ENCODE results near the gene BET1L.

The BET1L gene

DNA sequence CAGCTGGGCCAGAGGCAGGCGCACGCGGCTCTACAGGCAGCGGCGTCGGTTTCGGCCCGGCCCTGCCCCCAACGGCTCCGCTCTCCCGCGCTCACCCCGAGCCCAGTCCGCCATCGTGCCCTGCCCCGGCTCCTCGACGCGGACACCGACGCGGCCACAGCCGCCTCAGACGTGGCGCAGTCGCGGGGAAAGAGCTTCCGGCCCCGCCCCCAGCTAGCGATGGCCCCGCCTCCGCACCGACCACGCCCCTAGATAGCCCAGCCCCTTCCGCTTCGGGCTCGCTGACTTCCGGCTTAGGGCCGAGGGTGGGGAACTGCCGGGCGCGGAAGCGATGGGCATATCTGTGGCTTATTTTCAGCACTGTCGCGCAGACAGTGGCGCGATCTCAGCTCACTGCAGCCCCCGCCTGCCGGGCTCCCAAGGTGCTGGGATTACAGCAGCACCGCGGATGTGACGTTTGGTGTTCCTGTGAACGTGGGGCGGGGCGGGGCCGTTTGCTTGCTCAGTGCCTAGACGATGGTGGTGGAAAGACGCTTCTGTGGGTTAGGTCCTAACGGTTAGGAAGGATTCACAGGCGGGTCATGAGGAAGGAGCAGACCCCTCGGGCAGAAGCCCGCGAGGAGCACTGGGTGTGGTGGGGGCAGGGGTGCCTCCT, at the start of gene BET1L, which contains the start of gene RIC8A:
TSS of gene BET1L (minus strand) at position 192 of the 655 bp plus-strand sequence. CDS start at position 114, 78 bp downstream.
TSS of gene RIC8A (plus strand) at position 501 of the 655 bp plus-strand sequence. CDS start 1,147 bp downstream, outside the sequence.
- peak; percentile 98 for DNase-seq
- TF ChIP-seq CTCF (IDR thresholded peaks at IDR 0.05; ENCODE audit: low read depth, low read length, missing control alignments) = no peak
- peak within 1 kb of the TSS; percentile 97 for H3K27ac ChIP-seq
- in situ Hi-C loops (cut with HindIII; ENCODE audit: low pct_ligation_motif_present, low sequenced_read_pairs) = no loop called here
- peaks cover 50% of the 10 kb centered on the region for H3K36me3 ChIP-seq (replicated peaks)
- no peaks in the 10 kb centered on the region for H3K27me3 ChIP-seq (replicated peaks)
- H3K4me3 ChIP-seq (ENCODE audit: low read depth, low read length) = peak within 1 kb of the TSS; percentile 92

GRCh38 chr11:255816-256215, 48.6 kb upstream of the BET1L start:
- no peak for DNase-seq
- peaks cover 30% of the 10 kb centered on the region for H3K36me3 ChIP-seq (replicated peaks)
- H3K27ac ChIP-seq = no peak overlapping the region
- no peak overlapping the region for H3K4me3 ChIP-seq (ENCODE audit: low read depth, low read length)
- no peak for TF ChIP-seq CTCF (IDR thresholded peaks at IDR 0.05; ENCODE audit: low read depth, low read length, missing control alignments)
- in situ Hi-C loops (cut with HindIII; ENCODE audit: low pct_ligation_motif_present, low sequenced_read_pairs) = no loop called here
- no peaks in the 10 kb centered on the region for H3K27me3 ChIP-seq (replicated peaks)

- Histone ChIP-seq H3K36me3 (replicated peaks) (peaks cover 36% of the 10 kb centered on the region), H3K27me3 (replicated peaks) (no peaks in the 10 kb centered on the region), H3K4me3 (ENCODE audit: low read depth, low read length) (no peak overlapping the region), H3K27ac (no peak overlapping the region)
- in situ Hi-C loops (cut with HindIII; ENCODE audit: low pct_ligation_motif_present, low sequenced_read_pairs) = no loop called here
- no peak for TF ChIP-seq CTCF (IDR thresholded peaks at IDR 0.05; ENCODE audit: low read depth, low read length, missing control alignments)
- no peak for DNase-seq
Measured at GRCh38 chr11:255176-255575, 48.0 kb upstream of the BET1L start.

DNA sequence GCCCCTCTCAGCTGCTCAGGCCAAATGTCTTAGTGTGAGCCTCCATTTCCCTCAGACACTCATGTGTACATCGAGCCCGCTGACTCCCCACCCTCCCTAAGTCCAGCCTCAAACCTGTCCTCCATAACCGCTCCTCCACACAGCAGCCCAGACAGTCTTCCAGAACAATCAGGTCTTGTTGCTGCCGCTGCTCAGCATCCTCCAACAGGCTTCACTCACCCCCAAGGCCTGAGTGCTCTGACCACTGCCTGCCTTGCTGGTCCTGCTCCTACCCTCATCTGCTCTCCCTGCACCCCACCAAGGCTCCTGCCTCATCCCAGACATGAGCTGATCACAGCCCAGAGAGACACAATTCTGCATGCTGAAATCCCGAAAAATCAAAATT, 46.7 kb upstream of the BET1L start:
- H3K36me3 ChIP-seq (replicated peaks) = peaks cover 47% of the 10 kb centered on the region
- no peak overlapping the region for H3K27ac ChIP-seq
- DNase-seq = no peak
- no peak for TF ChIP-seq CTCF (IDR thresholded peaks at IDR 0.05; ENCODE audit: low read depth, low read length, missing control alignments)
- in situ Hi-C loops (cut with HindIII; ENCODE audit: low pct_ligation_motif_present, low sequenced_read_pairs) = no loop called here
- H3K4me3 ChIP-seq (ENCODE audit: low read depth, low read length) = no peak overlapping the region
- H3K27me3 ChIP-seq (replicated peaks) = no peaks in the 10 kb centered on the region

- TF ChIP-seq CTCF (IDR thresholded peaks at IDR 0.05; ENCODE audit: low read depth, low read length, missing control alignments) = no peak
- H3K36me3 ChIP-seq (replicated peaks) = peaks cover 50% of the 10 kb centered on the region
- no peak overlapping the region for H3K27ac ChIP-seq
- H3K27me3 ChIP-seq (replicated peaks) = no peaks in the 10 kb centered on the region
- H3K4me3 ChIP-seq (ENCODE audit: low read depth, low read length) = no peak overlapping the region
- in situ Hi-C loops (cut with HindIII; ENCODE audit: low pct_ligation_motif_present, low sequenced_read_pairs) = no loop called here
- no peak for DNase-seq
Measured at GRCh38 chr11:253160-253885, 46.1 kb upstream of the BET1L start.

Data from brain microvascular endothelial cell (primary cell).